Testis (tissue), 3 donors: ENCODE measurements around the gene CHST3. TPM values are rescaled to one million over a fixed set of nuclear protein-coding genes. Genes with fewer than 3 reads are reported as not detected.

Experiments
- DNase-seq: peaks from one replicate; pipeline ENCODE4 v3.0.0-alpha.2; 2019
- H3K27ac ChIP-seq, 2 donors: fragments of 200-600 bp; sonication (generic); one replicate each; pipeline ENCODE4 v1.5.1; 2019
- H3K27me3 ChIP-seq: fragments of 200-600 bp; sonication (generic); one replicate; pipeline ENCODE4 v1.5.1; 2019
- H3K36me3 ChIP-seq: fragments of 200-600 bp; sonication (generic); one replicate; pipeline ENCODE4 v1.5.1; 2017; ENCODE audit warnings: low read depth; ENCODE audit errors: missing control alignments
- H3K4me1 ChIP-seq: fragments of 200-600 bp; sonication (generic); one replicate; pipeline ENCODE4 v1.5.1; 2019
- H3K4me3 ChIP-seq, 2 donors: fragments of 200-600 bp; sonication (generic); one replicate each; pipeline ENCODE4 v1.5.1; 2017 to 2019
- H3K9me3 ChIP-seq: fragments of 200-600 bp; sonication (generic); one replicate; pipeline ENCODE4 v1.5.1; 2017
- POLR2A ChIP-seq: fragments of 450-650 bp; IDR thresholded peaks from one replicate; pipeline ENCODE4 v1.6.1; 2017; ENCODE audit warnings: antibody characterized with exemption, mild to moderate bottlenecking, moderate library complexity
- WGBS, 2 donors: methylation state at CpG; one replicate each; pipeline ENCODE4 v1.1.5; 2018; 5-methylcytosine and 5-hydroxymethylcytosine counted together
- intact Hi-C: fragments of 100-400 bp; cut with DNase I; formaldehyde crosslinking; loops from one replicate; pipeline ENCODE4 v1.15.1; 2023; ENCODE audit warnings: low total_unique reads
- polyA plus RNA-seq: library from polyadenylated mRNA; stranded (reverse); fragments of 350-450 nt; fragmentation: Illumina TruSeq; extraction: RNeasy Lipid Tissue Mini Kit (QIAGEN cat#74804); gene quantifications from one replicate; pipeline ENCODE4 v1.2.3, GENCODE V29; 2014; ENCODE audit warnings: low read depth, low replicate concordance; ENCODE audit not compliant: insufficient read depth
- total RNA-seq, 2 donors: library from RNA; depleted of rRNA; stranded (reverse); fragments of >200 nt; gene quantifications; one replicate each; pipeline ENCODE4 v1.2.3, GENCODE V29; 2016
- TF ChIP-seq, protein P1 (sequence below), 3 experiments: fragments of 450-650 bp in 2 of 3; fragments of 200-600 bp in 1 of 3; sonication (generic) in 1 of 3; IDR thresholded peaks; one replicate each; pipeline ENCODE4 v1.5.1; 2016 to 2019; ENCODE audit warnings: antibody characterized with exemption in 3 of 3, mild to moderate bottlenecking in 2 of 3, moderate library complexity in 1 of 3

Gene CHST3
- total and polyA plus RNA-seq, 3 donors from 2014 or later = 55.3 to 218 (median 107) TPM

DNA sequence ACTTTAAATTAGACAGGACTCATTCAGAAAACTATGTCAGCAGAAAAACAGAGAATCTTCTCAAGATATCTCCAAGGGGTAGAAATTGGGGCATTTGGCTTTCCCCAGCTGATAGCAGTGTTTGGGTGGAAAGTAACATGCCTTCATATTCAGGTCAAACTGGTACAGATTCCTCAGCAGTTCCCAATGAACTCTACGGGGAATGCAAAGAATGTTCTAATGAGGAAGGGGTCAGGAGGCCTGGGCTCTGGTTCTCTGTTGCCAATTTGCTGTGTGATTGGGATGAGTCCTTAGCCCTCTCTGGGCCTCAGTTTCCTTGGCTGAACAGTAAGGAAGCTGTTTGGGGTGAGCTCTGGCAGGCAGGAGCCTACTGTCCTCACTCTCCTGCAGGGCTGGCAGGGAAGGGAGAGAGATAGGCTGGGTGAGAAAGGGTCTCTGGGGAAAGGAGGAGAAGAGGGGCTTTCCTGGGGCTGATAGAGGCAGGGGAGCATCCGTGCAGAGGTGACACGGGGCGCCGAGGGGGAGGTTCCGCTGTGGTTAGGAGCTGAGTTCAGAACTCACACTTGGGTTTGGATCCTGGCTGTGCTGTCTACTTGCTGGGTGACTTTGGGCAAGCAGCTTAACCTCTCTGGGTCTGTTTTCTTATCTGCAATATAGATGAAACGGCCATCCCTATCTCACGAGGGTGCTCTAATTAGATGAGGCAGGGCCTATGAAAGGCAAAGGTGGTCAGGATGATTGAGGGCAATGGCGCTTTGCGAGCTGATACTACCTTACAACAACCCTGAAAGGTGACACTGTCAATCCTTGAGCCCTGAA lies 79.0 kb downstream of the CHST3 start:
- DNase-seq = no peak
- intact Hi-C loops = loop anchor here (10.0 kb wide), 2 partner anchors 78 to 292 kb away; partner anchors contain the start of gene CHST3
- Histone ChIP-seq H3K36me3 (no peaks in the 10 kb centered on the region), H3K27me3 (no peaks in the 10 kb centered on the region), H3K4me1 (peaks cover 50% of the 10 kb centered on the region), H3K9me3 (no peaks in the 10 kb centered on the region), H3K27ac (peak overlapping the region; percentile 48 to 58), H3K4me3 (no peak overlapping the region)
- TF ChIP-seq POLR2A = no peak
- TF ChIP-seq, protein P1, sequence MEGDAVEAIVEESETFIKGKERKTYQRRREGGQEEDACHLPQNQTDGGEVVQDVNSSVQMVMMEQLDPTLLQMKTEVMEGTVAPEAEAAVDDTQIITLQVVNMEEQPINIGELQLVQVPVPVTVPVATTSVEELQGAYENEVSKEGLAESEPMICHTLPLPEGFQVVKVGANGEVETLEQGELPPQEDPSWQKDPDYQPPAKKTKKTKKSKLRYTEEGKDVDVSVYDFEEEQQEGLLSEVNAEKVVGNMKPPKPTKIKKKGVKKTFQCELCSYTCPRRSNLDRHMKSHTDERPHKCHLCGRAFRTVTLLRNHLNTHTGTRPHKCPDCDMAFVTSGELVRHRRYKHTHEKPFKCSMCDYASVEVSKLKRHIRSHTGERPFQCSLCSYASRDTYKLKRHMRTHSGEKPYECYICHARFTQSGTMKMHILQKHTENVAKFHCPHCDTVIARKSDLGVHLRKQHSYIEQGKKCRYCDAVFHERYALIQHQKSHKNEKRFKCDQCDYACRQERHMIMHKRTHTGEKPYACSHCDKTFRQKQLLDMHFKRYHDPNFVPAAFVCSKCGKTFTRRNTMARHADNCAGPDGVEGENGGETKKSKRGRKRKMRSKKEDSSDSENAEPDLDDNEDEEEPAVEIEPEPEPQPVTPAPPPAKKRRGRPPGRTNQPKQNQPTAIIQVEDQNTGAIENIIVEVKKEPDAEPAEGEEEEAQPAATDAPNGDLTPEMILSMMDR (IDR thresholded peaks at IDR 0.05) = no peak
- 76 to 79% methylated on average over 6 to 10 of the region's 10 CpGs for WGBS, 2 donors

- no peaks in the 10 kb centered on the region for H3K36me3 ChIP-seq
- H3K27ac ChIP-seq = peak overlapping the region; percentile 48 to 72
- intact Hi-C loops = loop anchor here (5.0 to 10.0 kb wide), 3 partner anchors 80 to 290 kb away; partner anchors contain the start of gene CHST3
- H3K4me1 ChIP-seq = peaks cover 42% of the 10 kb centered on the region
- H3K27me3 ChIP-seq = no peaks in the 10 kb centered on the region
- DNase-seq = peak; percentile 84
- H3K9me3 ChIP-seq = no peaks in the 10 kb centered on the region
- no peak for TF ChIP-seq POLR2A
- TF ChIP-seq, protein P1 (IDR thresholded peaks at IDR 0.05) = peak; percentile 47 to 61 (median 52)
- WGBS, 2 donors = 43 to 76% methylated on average over 6 to 17 of the region's 17 CpGs
- H3K4me3 ChIP-seq = no peak overlapping the region
Measured at GRCh38 chr10:72044417-72045041, 80.3 kb downstream of the CHST3 start.

DNA sequence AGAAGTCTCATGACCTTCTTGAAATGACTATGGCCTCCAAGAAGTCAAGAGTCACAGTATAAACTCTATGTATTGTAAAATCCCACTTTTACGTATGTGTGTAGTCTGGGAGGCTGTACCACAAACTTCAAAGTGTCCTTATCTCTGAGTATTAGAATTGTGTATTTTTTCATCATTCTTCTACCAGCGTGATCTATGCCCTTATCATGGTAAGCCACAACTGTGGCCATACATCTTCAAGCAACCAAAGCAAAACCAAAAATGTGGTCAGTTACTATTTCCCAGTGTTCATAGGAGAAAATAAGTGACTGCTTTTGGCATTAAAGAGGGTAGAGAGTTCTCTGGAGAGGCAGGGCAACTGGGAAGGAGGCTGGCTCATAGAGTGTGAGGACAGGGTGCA lies 81.4 kb downstream of the CHST3 start:
- intact Hi-C loops = loop anchor here (5.0 to 10.0 kb wide), 3 partner anchors 81 to 289 kb away; partner anchors contain the start of gene CHST3
- Histone ChIP-seq H3K27ac (peak overlapping the region in 1 of 2 donors; percentile 72), H3K4me3 (no peak overlapping the region), H3K4me1 (peaks cover 37% of the 10 kb centered on the region), H3K9me3 (no peaks in the 10 kb centered on the region), H3K36me3 (no peaks in the 10 kb centered on the region), H3K27me3 (no peaks in the 10 kb centered on the region)
- WGBS, 2 donors = 77 to 80% methylated on average over 2 of the region's 2 CpGs
- TF ChIP-seq, protein P1 (IDR thresholded peaks at IDR 0.05) = no peak
- TF ChIP-seq POLR2A = no peak
- no peak for DNase-seq

GRCh38 chr10:72048450-72049124 lies 84.4 kb downstream of the CHST3 start:
- TF ChIP-seq, protein P1 (IDR thresholded peaks at IDR 0.05) = peak; percentile 100
- TF ChIP-seq POLR2A = no peak
- H3K4me1 ChIP-seq = peaks cover 19% of the 10 kb centered on the region

More at GRCh38 chr10:72048450-72049124, 84.4 kb downstream of the CHST3 start:
- intact Hi-C loops = loop anchor here (5.0 to 10.0 kb wide), 3 partner anchors 84 to 286 kb away; partner anchors contain the start of gene CHST3
- H3K27me3 ChIP-seq = no peaks in the 10 kb centered on the region
- H3K36me3 ChIP-seq = no peaks in the 10 kb centered on the region
- no peaks in the 10 kb centered on the region for H3K9me3 ChIP-seq
- no peak overlapping the region for H3K27ac ChIP-seq
- peak; percentile 97 for DNase-seq
- WGBS, 2 donors = 29 to 33% methylated on average over 12 of the region's 12 CpGs
- no peak overlapping the region for H3K4me3 ChIP-seq
